Measurements from ENCODE around the gene SNTG2.

Gene SNTG2

DNA sequence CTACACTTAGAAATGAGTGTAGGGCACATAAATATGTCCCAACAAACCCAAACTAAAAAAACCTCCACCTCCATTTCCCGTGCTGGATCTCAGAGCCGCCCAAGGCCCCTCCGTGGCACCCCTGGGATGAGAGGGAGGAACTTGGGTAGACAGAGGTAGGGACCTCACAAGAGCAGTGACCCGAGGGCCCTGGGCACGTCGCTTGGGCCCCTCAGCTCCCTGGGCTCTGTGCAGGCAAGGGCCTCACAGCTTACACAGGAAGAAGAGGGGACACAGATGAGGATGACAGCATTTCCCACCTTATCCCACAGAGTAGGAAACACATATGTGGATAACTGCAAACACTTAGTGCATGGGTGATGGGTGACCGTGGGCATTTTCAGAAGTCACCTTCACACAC lies 368.7 kb downstream of the SNTG2 start:
- DNase-seq (ENCODE audit: low read depth): no peak

DNA sequence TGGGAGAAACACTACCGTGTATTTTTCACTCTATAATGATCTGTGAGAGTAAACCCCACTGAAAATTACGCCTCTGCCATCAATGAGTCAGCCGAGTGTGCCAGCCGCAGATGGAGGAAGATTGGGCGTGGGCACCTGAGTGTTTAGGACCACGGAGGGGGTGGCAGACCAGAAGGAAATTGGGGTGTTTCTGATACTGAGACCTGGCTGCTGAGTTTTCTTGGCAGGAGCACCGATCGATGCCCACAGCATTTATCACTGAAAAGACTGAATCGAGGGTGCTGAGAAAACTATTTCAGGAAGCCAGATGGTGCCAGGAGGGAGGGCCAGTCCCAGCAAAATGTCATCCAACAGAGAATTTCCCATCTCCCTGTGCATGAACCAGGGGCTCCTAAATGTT lies 370.7 kb downstream of the SNTG2 start:
- no peak for DNase-seq (ENCODE audit: low read depth)

DNA sequence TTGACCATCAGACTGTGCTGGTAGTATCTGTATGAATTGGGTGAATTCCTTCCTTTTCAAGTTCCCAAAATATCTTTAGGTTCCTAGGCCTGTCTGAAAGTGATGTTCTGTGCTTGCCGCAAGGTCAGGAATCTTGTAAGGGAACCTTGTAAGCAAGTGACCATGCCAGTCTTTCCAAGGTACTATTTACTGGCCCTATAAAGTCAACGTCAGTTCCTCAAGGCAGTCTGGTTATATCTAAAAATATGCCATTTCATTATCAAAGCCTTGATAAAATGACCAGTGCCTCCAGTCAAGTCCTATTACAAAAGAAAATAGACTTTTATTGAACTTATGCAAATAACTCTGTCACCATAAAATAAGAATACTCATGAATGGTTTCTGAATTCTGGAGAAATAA lies 374.2 kb downstream of the SNTG2 start:
- DNase-seq (ENCODE audit: low read depth): no peak

DNA sequence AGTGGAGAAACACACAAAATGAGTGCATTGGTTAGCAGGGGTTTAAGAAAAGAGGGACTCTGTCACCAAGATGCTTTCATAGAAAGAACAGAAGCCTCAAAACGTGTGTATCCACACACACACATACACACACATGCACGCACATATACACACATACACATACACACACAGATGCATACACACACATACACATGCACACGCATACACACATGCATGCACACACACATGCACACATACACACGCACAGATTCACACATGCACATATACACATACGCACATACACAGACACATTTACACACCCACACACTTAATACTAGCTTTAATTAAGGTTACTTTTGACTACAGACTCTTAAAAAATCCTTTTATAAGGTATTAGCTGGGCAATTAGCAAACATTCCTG lies 378.0 kb downstream of the SNTG2 start:
- DNase-seq (ENCODE audit: low read depth): no peak

DNA sequence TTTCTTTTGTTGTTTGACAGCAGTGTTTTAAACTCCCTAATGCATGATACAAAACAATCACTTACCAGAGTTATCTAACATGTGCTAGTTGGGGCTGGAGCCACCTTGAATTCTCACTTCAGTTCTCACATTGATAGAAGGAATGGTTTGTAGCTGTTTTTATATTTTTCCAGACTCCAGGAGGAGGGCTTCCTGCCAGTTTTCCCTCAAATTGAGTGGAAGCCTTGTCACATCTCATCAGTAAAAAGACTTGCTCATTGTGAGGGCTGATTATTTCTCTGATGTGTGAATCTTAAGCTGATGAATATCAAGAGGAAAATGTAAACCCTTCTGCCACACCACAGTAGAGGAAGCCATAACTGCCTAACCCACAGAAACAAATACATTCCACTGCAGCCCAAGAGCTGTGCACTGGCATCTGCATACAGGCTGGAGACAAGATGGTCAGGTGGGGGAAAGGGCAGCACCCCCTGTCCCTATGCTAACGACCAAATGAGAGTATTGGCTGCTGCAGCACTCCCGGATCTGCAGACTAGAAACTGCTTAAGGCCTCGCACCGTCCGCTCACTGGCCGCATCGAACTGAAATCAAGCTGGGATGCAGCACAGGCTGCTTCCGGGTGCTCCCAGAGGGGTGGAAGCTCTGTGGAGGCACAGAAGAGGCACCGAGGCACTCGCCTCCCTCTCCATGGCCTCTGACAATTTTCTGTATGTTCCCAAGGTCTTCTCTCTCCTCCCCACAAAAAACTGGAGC lies 388.9 kb downstream of the SNTG2 start:
- no peak for DNase-seq (ENCODE audit: low read depth)

DNA sequence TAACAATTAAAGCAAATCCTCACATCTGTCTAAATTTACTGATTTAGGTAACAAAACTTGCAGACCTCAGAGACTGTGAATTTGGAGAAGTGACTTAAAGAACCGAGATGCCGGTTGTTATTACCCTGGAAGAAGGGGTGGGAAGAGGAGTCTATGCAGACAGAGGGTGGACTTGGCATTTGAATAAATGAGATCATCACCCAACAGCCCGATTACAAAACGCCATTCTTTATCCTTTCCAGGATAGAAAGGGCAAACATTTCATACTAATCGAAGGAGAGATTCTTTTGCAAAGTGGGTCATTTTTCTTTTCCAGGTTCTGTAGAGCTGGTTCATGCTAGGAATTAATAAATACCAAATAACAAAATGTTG lies 389.5 kb downstream of the SNTG2 start:
- DNase-seq (ENCODE audit: low read depth): no peak

DNA sequence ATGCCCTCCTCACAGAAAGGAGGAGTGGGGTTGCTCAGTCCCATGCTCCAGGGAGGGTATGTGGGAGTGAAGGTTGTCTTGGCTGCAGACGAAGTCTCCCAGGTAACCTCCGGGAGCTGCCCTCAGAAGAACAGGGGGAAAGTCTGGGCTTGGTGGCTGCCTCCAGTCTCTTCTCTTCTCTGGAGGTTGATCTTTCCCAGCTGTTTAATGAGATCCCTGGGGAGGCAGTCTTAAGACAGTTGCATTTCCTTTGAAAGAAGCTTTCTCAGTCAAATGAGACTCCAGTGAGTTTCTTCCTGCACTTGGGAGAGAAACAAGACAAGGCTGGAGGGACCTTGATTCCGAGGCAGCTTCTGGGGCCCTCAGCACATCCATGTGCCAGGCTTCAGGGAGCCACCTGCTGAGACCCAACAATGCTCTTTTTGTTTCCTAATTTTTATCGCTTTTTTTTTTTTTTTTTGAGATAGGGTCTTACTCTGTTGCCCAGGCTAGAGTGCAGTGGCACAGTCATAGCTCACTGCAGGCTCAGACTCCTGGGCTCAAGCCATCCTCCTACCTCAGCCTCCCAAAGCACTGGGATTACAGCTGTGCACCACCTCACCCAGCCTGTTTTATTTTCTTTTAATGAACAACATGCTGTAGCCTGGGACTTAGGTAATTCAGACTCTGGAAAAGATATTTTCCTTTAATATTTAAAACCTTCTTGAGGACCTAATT lies 390.9 kb downstream of the SNTG2 start:
- DNase-seq (ENCODE audit: low read depth): no peak

DNA sequence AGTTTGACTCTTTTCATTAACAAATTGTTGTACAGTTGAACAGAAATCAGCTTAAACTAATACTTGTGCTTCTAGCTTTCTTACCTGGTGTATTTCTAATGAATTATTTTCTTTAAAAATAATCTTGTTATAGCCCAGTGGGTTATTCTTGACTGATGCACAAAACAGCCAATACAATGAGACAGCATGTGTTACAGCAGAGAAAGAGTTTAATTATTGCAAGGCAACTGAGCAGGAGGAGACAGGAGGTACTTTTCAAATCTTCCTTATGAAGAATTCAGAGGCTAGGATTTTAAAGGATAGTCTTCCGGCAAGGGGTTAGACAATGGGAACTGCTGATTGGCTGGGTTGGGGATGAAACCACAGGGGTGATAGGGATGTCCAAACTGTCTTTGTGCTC lies 398.1 kb downstream of the SNTG2 start:
- no peak for DNase-seq (ENCODE audit: low read depth)

DNA sequence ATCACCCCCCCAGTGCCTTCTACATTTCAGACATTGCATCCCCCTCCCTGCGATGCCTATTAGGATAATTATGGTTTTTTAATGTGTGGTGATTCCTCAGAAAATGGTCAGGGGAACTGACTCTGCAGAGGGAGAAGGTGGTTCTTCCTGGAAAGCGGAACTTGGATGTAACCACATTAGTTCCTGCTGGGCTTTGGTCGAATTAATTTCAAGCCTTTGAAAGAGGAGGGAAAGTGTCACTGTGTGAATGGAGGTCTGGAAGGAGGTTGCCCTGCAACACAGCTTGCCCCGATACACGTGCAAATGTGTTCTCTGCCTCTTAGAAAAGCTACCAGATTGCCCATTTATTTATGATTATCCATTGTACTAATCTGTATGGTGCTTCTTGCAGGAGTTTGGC lies 399.5 kb downstream of the SNTG2 start:
- no peak for DNase-seq (ENCODE audit: low read depth)

DNA sequence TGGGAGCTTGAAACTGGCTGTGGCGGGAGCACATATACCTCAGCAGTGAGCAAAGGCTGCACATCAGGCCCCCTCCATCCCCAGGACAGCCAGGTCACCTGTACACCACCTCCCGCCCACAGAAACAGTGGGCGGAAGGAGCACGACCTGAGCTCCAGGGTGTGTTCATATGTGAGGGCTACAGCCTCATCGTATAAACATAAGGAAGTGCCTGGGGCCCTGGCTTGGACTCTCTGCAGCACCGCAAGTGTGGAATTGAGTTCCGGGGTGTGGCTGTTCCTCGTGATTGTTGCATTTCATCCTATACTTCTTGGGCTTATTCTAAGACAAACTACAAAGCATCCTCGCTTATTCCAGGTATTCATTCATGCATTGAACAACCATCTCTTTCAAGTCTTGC lies 402.5 kb downstream of the SNTG2 start:
- no peak for DNase-seq (ENCODE audit: low read depth)

DNA sequence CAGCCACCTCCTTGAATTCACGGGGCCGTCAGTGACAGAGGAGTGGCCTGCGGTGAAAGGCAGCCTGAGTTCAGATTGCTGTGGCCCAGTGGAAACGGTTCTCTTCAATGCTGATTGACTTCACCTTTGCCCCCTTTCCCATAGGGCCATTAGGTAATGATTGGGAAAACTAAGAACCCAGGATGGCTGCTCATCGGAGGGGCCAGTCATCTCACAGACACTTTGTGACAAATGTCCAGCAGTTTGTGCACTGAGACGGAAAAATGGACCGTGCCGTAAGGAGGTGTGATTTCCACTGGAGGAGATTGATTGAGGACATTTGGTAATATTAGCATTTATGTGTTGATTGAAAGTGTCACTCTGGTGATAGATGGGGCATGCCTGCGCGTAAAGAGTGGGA lies 402.9 kb downstream of the SNTG2 start:
- no peak for DNase-seq (ENCODE audit: low read depth)

DNA sequence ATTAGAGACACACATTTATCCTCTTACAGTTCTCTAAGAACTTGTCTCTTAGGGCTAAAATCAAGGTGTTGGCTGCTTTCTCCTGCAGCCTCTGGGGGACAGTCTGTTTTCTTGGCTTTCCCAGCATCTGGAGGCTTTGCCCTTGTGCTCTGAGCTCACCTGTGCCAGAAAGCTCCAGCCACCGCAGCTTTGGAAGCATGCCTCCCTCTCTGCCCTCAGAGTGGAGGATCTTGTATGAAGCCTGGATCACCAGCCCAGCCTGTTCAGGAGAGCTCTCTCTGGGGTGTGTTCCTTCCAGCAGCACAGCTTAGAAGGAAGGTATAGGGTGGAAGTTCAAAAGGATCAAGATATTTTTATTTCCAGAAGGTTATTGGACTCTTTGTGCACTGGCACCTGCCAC lies 409.5 kb downstream of the SNTG2 start:
- no peak for DNase-seq (ENCODE audit: low read depth)

DNA sequence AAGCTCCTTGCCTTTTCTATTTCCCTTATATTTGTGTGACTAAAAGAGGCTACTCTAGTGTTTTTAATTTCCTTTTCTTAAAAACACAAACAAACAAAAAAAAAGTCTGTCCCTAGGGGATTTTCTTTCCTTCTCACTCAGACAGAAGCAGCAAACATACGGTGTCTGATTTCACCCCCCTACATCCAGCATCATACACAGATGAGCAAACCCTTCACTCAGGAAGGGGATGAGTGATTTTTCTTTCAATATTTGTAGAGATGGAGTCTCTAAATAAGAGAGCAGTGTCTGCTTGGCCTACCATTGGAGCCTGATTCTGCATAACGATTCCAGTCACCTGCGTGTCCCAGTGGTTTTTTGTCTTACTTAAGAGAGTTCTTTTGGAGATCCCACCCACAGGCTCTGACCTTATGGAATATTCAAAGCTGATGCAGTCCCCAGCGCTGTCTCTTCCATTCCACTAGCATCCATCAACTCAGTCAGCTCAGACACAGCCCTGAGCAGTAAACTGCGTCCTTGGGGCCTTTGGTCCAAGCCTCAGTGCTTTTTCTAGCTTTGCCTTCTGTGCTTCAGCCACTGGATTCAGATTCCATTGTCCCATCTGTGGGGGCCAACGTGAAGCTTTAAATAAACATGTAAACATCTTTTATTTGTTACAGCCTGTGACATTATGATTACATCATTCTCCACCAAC lies 410.1 kb downstream of the SNTG2 start:
- DNase-seq (ENCODE audit: low read depth): no peak

DNA sequence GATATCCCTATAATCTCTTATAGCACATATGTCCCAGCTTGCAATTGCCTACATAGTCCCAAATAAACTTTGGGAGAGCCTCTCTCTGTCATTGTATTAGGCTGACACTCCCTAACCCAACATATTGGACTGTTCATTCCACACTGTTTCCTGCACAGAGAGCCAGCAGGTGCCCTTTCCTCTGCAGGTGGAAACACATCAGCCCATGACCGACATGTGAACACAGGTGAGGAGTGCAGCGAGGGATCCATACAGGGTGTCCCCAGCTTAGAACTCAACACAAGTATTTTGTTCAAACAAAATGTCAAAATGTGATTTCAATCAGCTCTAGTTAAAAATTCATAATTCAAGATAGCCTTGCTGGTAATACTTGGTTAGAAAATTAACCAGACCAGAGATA lies 412.7 kb downstream of the SNTG2 start:
- DNase-seq (ENCODE audit: low read depth): no peak

DNA sequence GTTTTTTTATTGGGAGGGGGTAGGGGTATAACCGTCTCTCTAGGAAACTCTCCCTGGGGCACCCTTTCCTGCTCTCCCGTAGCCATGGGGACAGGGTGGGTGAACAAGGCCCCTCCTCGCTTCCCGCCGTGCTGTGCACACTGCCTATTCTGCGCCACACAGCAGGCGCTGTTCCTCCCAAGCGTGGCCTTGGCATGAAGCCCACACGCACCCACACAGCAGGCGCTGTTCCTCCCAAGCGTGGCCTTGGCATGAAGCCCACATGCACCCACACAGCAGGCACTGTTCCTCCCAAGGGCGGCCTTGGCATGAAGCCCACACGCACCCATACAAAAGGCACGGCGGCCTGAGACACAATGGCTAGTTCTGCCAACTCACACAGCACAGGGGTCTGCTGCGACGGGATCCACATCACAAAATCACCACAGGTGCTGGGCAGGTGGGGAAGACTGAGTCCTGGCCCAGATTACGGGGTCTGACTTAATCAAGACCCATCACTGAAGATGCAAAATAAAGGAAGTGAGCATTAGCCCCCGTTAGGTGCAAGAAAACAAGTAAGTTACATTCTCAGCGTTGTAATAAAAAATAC lies 416.0 kb downstream of the SNTG2 start:
- DNase-seq (ENCODE audit: low read depth): no peak

DNA sequence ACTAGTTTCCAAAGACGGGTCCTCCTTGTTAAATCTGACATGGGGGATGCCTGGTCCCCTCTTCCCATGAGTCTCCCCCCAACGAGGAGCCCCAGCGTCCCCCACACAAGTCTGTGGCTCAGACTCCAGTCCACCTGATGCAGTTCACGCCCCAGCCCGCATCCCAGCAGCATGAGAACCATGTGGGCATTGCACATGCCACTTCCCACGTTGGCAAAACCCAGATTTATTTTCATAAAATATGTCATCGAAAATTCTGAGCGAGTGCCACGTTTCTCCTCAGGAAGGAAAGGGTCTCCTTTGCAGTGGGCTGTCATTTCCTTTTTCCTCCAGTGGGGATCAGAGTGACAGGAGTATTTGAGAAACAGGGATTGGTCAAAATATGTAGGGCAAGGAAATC lies 417.0 kb downstream of the SNTG2 start:
- DNase-seq (ENCODE audit: low read depth): no peak

DNA sequence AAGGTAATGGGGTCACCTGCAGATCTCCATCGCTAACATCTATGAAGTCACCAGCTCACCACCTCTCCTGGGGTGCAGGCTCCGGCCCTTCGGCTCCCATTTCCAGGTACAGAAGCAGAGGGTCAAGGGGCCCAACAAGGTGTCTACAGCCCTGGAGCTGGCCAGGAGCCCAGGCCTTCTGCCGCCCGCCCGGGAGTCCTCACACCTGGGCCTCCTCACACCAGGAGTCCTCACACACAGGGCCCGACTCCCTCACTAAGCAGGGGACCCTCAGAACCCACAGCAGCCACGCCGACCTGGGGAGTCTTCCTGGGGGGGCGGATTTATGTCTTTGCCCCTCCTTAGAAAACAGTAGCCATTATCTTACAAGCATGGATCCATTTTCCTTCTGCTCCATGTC lies 419.3 kb downstream of the SNTG2 start:
- DNase-seq (ENCODE audit: low read depth): no peak

DNA sequence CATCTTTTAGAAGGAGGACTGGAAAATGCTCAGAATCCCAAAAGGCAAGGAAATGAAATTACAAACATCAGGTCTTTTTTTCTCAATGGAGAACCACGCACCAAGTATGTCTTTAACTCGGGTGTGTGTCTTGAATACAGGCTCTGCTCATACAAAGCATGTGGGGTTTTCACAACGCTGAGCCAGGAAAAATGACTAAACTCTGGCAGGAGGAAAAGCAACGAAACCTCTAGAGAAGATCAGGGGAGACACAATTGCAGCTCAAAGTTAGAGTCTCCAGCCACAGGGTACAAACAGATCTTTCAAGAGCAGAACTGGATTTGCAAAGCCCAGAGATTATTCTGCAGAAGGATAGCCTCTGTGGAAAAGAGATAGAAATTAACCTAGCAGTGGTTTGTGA lies 419.8 kb downstream of the SNTG2 start:
- no peak for DNase-seq (ENCODE audit: low read depth)

DNA sequence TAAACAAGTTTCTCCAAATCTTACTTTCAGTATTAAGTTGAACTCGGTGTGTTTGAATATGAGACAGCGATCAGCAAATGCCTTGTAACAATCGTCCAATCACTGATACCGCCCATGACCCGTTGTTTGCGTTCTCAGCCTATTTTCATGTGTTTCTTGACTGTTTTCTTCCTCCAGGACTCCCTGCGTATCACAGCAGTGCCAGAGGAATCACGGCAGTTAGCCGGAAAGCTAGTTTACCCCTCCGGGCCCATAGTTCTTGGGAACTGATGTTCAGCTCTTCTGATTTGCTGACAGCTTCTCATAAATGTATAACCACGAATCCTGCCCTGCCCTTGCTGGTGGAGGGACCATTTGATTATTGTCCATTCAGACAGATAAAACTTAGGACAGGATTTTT lies 420.4 kb downstream of the SNTG2 start:
- DNase-seq (ENCODE audit: low read depth): no peak

DNA sequence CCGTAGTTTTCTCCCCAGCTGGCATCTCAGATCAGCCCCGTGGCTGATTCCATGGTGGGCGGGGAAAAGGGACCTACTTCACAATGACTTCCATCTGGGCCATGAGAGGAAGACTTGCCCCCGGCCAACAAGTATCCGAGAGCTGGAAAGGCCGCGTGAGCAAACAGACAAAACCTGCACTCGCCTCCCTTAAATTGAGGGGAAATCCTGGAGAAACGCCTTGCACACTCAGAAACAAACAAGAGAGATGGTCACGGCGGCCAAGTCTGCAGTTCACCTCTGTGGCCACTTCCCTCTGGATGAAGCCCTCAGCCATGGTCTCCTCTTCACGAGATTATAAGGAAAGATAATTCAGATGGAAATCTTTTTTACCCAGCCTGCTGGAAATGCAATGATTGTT lies 423.2 kb downstream of the SNTG2 start:
- no peak for DNase-seq (ENCODE audit: low read depth)

DNA sequence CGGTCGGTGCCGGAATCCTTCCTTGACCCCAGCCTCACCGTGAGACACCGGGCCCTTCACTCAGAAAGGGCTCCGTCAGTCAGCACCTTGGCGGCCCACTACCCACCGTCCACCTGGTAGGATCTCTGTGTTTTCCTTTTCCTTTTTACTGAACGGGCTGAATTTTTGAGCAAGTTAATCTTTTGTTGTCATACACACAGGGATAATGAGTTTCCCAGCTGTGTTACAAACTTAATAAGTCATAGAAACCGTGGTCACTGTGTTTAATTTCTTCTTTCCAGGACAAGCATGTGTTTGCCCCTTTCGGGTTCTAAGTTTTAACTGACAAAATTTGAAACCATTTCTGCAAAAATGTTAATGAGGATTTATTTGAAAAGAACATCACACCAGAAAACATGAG lies 423.6 kb downstream of the SNTG2 start:
- no peak for DNase-seq (ENCODE audit: low read depth)

DNA sequence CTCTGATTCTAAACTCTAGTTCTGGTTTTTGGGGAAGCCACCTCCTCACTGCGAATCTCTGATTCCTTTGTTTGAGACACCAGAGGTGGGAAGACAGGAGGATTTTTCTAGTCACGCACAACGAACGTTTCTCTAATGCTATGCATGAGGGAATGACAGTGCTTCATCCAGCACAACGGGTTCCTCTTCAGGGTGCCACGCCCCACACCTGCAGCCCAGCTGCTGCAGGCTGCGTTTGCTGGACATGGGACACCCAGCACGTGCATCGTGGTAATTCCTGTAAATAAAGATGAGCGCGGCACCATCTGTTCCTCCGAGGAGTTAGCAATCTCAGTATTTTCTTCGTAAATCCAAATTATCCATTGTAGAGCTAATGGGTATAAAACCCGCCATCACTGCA lies 425.1 kb downstream of the SNTG2 start:
- DNase-seq (ENCODE audit: low read depth): no peak

DNA sequence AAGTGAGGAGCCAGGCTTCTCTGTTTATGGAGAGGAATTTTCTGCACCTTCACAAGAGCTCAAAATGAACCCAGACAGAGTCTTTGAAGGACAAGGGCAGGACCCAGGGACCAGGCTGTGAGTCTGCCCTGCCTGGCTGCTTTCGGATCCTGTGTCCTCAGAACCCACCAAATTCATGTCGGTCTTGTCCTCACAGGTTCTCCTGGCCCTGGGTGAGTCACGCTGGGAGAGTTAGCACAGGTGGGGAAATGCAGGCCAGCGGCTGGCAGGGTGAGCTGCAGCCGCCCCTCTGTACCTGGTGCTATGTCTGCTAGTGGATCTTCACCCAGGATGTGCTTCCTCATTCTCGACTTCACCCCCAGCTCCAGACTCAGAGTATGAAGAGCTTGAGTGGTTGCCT lies 426.8 kb downstream of the SNTG2 start:
- no peak for DNase-seq (ENCODE audit: low read depth)
